Anterior cingulate cortex (tissue), 58 donors: Measurements from ENCODE around the gene CFAP97D1.

Source experiments
- DNase-seq, 58 donors: peaks; one replicate each; lab custom pipeline; 2025; lab: John Stamatoyannopoulos, UW

Gene CFAP97D1

DNA sequence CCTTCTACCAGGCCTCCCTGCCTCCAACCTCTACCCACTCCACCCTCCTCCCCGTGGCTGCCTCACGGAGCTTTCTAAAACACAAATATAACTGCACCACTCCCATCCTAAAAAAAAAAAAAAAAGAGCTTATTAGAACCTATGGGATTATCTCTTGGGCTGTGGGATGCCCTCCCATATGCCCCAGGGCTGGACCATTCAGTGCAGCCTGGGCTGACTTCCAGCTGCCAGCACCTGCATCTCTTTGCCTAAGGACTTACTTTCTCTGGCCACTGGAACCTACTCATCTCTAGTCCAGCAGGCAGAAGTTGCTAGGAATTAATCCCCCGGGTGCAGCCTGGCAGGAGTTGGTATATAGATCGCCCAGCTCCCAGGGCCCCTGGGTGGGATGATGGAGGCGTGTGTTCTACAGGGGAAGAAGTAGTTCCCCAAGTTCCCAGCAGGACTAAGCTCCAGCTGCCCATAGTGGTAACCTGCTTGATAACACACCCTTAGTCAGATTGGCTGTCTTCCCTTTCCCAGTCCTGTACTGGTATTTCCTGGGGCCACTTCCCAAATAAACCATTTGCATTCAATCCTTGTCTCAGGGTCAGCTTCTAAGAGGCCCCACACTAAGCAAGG lies 42.4 kb downstream of the CFAP97D1 start:
- DNase-seq, result no peak

GRCh38 chr17:43823350-43824084 lies 43.3 kb downstream of the CFAP97D1 start:
- peak in 1 of 58 donors; percentile 39 for DNase-seq

GRCh38 chr17:43825567-43825966 lies 45.3 kb downstream of the CFAP97D1 start:
- DNase-seq, result no peak

- no peak for DNase-seq
Observed at GRCh38 chr17:43826206-43826605, 46.0 kb downstream of the CFAP97D1 start.

DNA sequence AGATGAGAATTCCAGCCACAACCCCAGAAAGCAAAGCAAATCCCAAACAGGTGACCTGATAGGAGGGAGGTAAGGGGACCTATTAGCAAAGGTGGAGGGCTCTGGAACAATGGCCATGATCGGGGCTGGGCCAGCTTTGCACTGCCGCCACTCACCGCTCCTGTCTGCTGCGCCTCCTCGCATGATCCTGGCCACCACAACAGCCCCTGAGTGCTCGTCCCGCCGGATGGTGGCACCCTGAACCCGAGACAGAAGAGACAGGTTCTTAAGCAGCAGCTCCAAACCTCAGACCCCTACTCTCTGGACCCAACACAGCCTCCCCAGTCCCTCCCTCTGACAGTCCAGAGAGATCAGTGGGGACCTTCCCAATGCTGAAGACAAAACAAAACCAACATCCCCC lies 47.4 kb downstream of the CFAP97D1 start:
- DNase-seq, result no peak

GRCh38 chr17:43829738-43830137 lies 49.5 kb downstream of the CFAP97D1 start:
- DNase-seq, result no peak

DNA sequence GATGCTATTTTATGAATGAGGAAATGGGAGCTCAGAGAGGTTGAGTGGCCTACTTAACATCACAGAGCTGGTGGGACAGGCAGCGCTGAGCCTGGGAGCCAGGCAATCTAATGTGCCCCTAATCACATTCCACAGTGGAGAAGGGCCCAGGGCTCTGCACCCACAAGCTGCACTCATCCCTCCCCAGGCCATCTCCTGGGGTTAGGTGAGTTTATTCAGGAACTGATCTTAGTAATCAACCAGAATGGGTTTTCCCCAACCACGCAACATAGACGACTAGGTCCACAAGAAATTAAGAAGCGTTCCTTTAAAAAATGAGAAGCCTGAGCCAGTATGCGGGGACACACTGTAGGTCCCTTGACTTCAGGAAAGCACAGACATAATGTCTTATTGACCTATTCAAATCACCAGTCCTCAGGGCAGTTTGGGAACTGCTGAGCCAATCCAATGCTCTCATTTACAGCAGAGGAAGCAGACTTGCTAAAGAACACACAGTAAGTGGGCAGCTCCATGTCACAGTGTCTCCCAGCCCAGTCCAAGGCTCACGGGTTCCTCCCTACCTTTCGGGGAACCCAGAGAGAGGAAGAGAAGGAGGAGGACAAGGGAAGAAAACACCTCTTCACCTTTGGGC lies 50.4 kb downstream of the CFAP97D1 start:
- no peak for DNase-seq

- no peak for DNase-seq
Observed at GRCh38 chr17:43831633-43832032, 51.4 kb downstream of the CFAP97D1 start.

DNA sequence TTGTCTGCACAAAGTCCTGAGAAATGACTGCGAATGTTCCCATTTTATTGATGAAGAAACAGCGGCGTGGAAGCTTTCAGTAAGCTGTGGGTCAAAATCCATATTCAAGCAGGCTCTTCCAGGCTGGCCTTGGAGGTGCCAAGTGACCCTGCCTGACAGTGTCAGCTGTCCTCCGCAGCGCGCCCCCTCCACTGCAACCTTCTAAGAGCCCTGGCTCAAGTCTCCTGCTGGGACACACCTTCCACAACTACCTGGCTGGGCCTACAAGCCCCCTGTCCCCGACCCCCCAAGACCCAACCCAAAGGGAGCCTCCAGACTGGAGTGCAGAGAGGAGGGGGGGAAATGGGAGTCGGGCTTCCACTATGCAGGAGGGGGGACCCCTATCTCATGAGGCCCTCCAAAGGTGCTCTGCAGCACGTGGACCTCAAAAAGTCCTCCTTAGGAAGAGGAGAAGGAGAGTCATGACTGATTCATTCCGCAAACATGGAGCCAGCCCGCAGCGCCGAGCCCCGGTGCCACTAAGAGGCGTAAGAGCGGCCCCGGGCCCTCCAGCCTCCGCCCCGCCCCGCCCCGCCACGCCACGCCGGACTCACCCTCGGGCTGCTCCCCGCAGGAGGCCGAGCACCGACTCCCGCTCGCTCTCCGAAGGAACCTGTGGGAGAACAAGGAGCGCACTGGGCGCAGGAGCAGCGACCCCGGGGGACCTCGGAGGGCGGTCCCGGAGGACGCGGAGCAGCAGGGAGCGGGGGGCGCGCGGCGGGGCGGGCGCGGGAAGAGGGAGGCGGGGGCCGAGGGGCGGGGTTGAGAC lies 52.1 kb downstream of the CFAP97D1 start:
- peak in 8 of 58 donors; percentile 8 to 62 (median 38) for DNase-seq

- peak in 40 of 58 donors; percentile 9 to 66 (median 27) for DNase-seq
Observed at GRCh38 chr17:43832976-43833829, 53.0 kb downstream of the CFAP97D1 start, which contains the start of gene MPP3. MPP3 (minus strand) TSS chr17:43833146; CDS start chr17:43831906, 1,240 bp downstream.

DNA sequence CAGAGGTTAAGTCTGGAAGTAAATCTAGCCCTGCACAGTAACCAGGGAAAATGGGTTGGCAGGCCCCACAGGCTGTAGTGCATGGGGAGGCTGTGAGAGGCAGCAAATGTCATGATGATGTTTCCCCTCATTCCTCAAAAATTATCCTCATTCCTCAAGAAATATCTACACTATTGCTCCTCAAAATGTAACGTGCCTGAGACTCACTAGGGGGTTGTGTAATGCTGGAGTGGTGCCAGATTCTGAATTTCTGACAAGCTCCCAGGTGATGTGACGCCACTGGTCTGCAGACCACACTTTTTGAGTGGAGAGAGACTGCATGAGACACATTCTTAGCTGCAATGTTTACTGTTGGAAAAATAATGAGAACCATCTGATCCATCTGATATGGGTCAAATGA lies 53.9 kb downstream of the CFAP97D1 start:
- no peak for DNase-seq
